Testis (tissue), 5 donors: ENCODE measurements around the gene OR2A12. TPM values are rescaled to one million over a fixed set of nuclear protein-coding genes. Genes with fewer than 3 reads are reported as not detected.

Source experiments
- DNase-seq: peaks from one replicate; pipeline ENCODE4 v3.0.0-alpha.2; 2019
- H3K27ac ChIP-seq, 2 donors: fragments of 200-600 bp; sonication (generic); one replicate each; pipeline ENCODE4 v1.5.1; 2019
- H3K27me3 ChIP-seq: fragments of 200-600 bp; sonication (generic); one replicate; pipeline ENCODE4 v1.5.1; 2019
- H3K36me3 ChIP-seq: fragments of 200-600 bp; sonication (generic); one replicate; pipeline ENCODE4 v1.5.1; 2017; ENCODE audit warnings: low read depth; ENCODE audit errors: missing control alignments
- H3K4me1 ChIP-seq: fragments of 200-600 bp; sonication (generic); one replicate; pipeline ENCODE4 v1.5.1; 2019
- H3K4me3 ChIP-seq, 2 donors: fragments of 200-600 bp; sonication (generic); one replicate each; pipeline ENCODE4 v1.5.1; 2017 to 2019
- H3K9me3 ChIP-seq: fragments of 200-600 bp; sonication (generic); one replicate; pipeline ENCODE4 v1.5.1; 2017
- CTCF ChIP-seq, 3 experiments: fragments of 450-650 bp in 2 of 3; fragments of 200-600 bp in 1 of 3; sonication (generic) in 1 of 3; IDR thresholded peaks; one replicate each; pipeline ENCODE4 v1.5.1; 2016 to 2019; ENCODE audit warnings: antibody characterized with exemption in 3 of 3, mild to moderate bottlenecking in 2 of 3, moderate library complexity in 1 of 3
- POLR2A ChIP-seq: fragments of 450-650 bp; IDR thresholded peaks from one replicate; pipeline ENCODE4 v1.6.1; 2017; ENCODE audit warnings: antibody characterized with exemption, mild to moderate bottlenecking, moderate library complexity
- WGBS, 2 donors: methylation state at CpG; one replicate each; pipeline ENCODE4 v1.1.5; 2018; 5-methylcytosine and 5-hydroxymethylcytosine counted together
- intact Hi-C: fragments of 100-400 bp; cut with DNase I; formaldehyde crosslinking; loops from one replicate; pipeline ENCODE4 v1.15.1; 2023; ENCODE audit warnings: low total_unique reads
- long read RNA-seq, 2 donors: transcript quantifications; one replicate each; lab custom pipeline, GENCODE V29; 2026
- polyA plus RNA-seq: library from polyadenylated mRNA; stranded (reverse); fragments of 350-450 nt; fragmentation: Illumina TruSeq; extraction: RNeasy Lipid Tissue Mini Kit (QIAGEN cat#74804); gene quantifications from one replicate; pipeline ENCODE4 v1.2.3, GENCODE V29; 2014; ENCODE audit warnings: low read depth, low replicate concordance; ENCODE audit not compliant: insufficient read depth
- total RNA-seq, 2 donors: library from RNA; depleted of rRNA; stranded (reverse); fragments of >200 nt; gene quantifications; one replicate each; pipeline ENCODE4 v1.2.3, GENCODE V29; 2016

Gene OR2A12
- under 1 TPM; 0.06 to 0.39 TPM for total RNA-seq
- not detected for polyA plus RNA-seq
- long read RNA-seq, donor 1, result 0 reads
- long read RNA-seq, donor 2, result 0 reads

- WGBS, 2 donors, result 94 to 95% methylated on average over 2 of the region's 2 CpGs
- H3K4me1 ChIP-seq, result no peaks in the 10 kb centered on the region
- no peak for TF ChIP-seq POLR2A
- no peak for TF ChIP-seq CTCF (IDR thresholded peaks at IDR 0.05)
Observed at GRCh38 chr7:144085978-144086377, at the start of gene OR2A12. OR2A12 (plus strand) TSS chr7:144086278; CDS start chr7:144095108, 8,830 bp downstream.

GRCh38 chr7:144036302-144036885 lies 49.7 kb upstream of the OR2A12 start:
- intact Hi-C loops, result no loop called here
- H3K4me3 ChIP-seq, result no peak overlapping the region

More at GRCh38 chr7:144085978-144086377, at the start of gene OR2A12:
- Histone ChIP-seq H3K9me3 (no peaks in the 10 kb centered on the region), H3K4me3 (no peak within 1 kb of the TSS), H3K36me3 (no peaks in the 10 kb centered on the region), H3K27me3 (no peaks in the 10 kb centered on the region), H3K27ac (no peak within 1 kb of the TSS)
- no peak for DNase-seq
- intact Hi-C loops, result no loop called here

GRCh38 chr7:144037414-144038035 lies 48.6 kb upstream of the OR2A12 start:
- Histone ChIP-seq H3K4me3 (no peak overlapping the region), H3K4me1 (no peaks in the 10 kb centered on the region), H3K36me3 (no peaks in the 10 kb centered on the region), H3K27ac (no peak overlapping the region), H3K27me3 (no peaks in the 10 kb centered on the region), H3K9me3 (no peaks in the 10 kb centered on the region)
- no peak for DNase-seq
- intact Hi-C loops, result no loop called here
- WGBS, 2 donors, result 38 to 62% methylated on average over 1 of the region's 1 CpG
- no peak for TF ChIP-seq CTCF (IDR thresholded peaks at IDR 0.05)
- TF ChIP-seq POLR2A, result no peak

More at GRCh38 chr7:144036302-144036885, 49.7 kb upstream of the OR2A12 start:
- Histone ChIP-seq H3K27me3 (no peaks in the 10 kb centered on the region), H3K9me3 (no peaks in the 10 kb centered on the region), H3K36me3 (no peaks in the 10 kb centered on the region), H3K27ac (no peak overlapping the region), H3K4me1 (no peaks in the 10 kb centered on the region)
- DNase-seq, result no peak
- 92 to 97% methylated on average over 1 of the region's 1 CpG for WGBS, 2 donors
- no peak for TF ChIP-seq CTCF (IDR thresholded peaks at IDR 0.05)
- no peak for TF ChIP-seq POLR2A

GRCh38 chr7:144038887-144039286 lies 47.2 kb upstream of the OR2A12 start:
- no peaks in the 10 kb centered on the region for H3K9me3 ChIP-seq
- DNase-seq, result no peak
- TF ChIP-seq CTCF (IDR thresholded peaks at IDR 0.05) (no peak), POLR2A (no peak)
- H3K36me3 ChIP-seq, result no peaks in the 10 kb centered on the region
- WGBS, 2 donors, result 78 to 87% methylated on average over 4 of the region's 4 CpGs
- no peak overlapping the region for H3K27ac ChIP-seq
- H3K27me3 ChIP-seq, result no peaks in the 10 kb centered on the region
- H3K4me1 ChIP-seq, result no peaks in the 10 kb centered on the region
- no peak overlapping the region for H3K4me3 ChIP-seq
- intact Hi-C loops, result no loop called here
